DLD1 (cell line): ENCODE results near the gene HMGN1.
"Not testable (repeated sequence)": the region's sequence is repeated elsewhere in the genome, so short reads cannot be mapped to it uniquely, and the experiment has no call there.

Experiments
- in situ Hi-C: cut with HindIII; loops from 2 replicates; pipeline ENCODE4 v1.10.0; 2017; ENCODE audit warnings: low sequenced_read_pairs

Gene HMGN1

DNA sequence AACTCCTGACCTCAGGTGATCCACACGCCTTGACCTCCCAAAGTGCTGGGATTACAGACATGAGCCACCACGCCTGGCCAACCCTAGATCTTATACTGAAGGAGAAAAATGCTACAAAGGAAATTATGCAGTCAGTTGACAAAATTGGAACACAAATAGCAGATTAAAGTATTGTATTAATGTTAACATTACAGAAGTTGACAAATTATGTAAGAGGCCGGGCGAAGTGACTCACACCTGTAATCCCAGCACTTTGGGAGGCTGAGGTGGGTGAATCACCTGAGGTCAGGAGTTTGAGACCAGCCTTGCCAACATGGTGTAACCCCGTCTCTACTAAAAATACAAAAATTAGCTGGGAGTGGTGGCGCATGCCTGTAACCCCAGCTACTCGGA lies 21.0 kb upstream of the HMGN1 start:
- in situ Hi-C loops, result not testable (repeated sequence)

DNA sequence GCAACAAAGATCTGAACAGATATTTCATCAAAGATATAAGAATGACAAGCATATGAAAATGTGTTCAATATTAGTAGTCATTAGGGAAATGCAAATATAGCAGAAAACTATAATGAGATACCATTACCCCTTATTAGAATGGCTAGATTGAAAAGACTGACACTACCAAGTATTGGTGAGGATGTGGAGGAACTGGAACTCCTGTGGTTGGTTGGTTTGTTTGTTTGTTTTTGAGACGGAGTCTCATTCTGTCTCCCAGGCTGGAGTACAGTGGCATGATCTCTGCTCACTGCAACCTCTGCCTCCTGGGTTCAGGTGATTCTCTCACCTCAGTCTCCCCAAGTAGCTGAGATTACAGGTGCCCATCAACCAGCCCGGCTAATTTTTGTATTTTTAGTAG lies 18.9 kb upstream of the HMGN1 start:
- in situ Hi-C loops, result no loop called here

DNA sequence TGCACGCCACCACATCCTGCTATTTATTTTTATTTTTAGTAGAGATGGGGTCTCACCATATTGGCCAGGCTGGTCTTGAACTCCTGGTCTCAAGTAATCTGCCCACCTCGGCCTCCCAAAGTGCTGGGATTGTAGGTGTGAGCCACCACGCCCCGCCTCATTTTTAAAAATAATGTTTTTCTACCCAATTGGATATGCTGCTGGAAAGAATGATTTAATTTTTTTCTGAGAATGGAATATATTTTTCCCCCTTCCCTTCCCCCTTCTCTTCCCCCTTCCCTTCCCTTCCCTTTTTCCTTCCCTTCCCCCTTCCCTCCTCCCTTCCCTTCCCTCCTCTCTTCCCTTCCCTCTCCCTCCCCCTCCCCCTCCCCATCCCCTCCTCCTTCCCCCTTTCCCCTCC lies 17.7 kb upstream of the HMGN1 start:
- in situ Hi-C loops, result no loop called here

DNA sequence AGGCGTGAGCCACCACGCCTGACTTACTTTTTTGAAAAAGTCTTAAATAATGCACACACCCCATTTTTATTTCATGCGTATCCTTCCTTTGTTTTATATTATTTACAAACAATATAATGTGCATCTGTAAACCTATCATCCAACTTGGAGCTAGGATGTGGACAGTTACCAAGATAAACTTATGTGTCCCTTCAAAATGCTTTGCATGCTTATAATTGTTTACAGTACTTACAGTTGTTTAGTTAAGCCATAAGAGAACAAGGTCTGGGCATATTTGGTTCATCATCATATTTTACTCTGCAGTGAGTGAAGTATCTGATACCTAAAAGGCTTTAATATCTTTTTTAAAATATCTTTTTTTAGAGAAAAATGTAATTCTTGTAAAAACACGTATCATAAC lies 16.1 kb upstream of the HMGN1 start:
- in situ Hi-C loops, result no loop called here

DNA sequence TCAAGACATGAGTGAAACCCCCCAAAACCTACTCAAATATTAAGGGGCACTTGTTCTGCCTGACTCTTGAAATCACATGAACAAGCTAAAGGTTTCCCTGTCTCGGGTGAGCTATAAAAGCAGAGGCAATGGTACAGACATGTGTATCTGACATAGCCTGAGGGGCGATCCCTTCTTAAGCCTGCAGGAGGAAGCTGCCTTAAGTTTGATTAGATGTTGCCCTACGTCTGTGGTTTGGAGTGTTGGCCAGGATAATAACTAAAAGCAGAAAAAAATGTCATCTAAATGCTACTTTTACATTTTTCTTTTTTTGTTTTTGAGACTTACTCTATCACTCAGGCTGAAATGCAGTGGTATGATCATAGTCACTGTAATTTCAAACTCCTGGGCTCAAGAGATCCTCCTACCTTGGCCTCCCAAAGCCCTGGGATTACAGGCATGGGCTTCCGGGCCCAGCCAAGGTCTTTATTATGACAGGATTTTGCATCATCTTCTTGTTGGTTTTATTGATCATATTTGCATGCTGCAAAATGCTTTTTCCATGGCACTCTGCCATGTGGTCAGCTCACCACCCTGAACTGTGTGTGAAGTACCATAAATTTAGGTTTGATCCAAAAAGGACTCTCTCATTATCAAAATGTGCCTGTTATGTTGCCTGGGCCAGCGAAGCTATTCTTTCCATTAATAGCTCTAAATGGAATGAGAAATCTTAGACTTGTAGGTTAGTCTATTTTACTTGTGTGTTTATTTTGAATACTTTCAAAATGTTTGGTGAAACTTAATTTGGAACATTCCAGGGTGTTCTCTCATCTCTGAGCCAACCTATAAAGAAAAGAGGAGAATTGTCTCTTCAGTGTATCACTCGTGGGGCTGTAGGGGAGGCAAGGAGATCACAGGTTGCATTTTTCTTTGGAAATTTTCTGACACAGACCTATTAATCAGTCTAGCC lies 15.0 kb upstream of the HMGN1 start:
- in situ Hi-C loops, result no loop called here

DNA sequence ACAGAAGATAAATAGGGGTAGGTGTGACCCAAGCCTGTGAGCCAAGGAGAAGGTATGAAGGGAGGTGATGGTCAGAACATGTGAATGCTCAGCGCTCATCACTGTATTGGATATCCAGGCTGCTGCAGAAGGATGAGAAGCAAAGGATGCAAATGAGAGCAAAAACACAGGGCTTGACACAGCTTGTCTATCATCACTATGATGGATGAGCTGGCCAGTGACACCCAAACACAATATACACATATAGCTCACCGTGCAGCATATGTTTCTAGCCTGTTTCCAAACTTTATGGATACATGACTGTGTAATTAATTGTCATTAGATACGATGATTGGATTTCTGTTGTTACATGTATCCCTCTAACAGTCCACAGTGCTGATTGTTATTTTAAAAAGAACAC lies 13.8 kb upstream of the HMGN1 start:
- in situ Hi-C loops, result no loop called here

DNA sequence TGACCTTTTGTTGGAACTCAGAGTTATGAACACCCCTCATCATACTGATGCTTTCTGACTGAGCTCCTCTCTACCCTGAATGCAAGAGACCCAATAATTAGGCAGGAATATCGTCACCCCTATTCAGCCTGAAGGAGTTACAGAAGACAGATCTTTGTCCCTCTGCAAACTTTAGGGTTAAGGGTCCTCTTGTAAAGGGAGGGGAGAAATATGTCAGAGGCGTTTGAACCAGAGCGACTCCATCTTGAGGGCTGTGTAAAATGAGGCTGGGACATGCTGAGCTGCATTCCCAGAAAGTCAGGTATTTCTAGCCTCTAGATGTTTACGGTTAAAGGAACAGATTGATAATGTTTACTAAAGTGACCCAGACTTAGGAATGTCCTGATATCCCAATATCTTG lies 10.5 kb upstream of the HMGN1 start:
- in situ Hi-C loops, result no loop called here

DNA sequence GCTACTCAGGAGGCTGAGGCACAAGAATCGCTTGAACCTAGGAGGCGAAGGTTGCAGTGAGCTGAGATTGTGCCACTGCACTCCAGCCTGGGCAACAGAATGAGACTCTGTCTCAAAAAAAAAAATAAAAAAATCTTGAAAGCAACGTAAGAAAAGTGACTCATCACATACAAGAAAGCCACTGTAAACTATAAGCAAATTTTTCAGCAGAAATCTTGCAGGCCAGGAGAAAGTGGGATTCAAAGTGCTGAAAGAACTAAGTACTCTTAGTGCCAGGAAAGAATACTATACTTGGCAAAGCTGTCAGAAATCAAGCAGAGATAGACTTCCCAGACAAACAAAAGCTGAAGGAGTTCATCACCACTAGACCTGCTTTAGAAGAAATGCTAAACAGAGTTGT lies 4.4 kb upstream of the HMGN1 start:
- in situ Hi-C loops, result no loop called here

DNA sequence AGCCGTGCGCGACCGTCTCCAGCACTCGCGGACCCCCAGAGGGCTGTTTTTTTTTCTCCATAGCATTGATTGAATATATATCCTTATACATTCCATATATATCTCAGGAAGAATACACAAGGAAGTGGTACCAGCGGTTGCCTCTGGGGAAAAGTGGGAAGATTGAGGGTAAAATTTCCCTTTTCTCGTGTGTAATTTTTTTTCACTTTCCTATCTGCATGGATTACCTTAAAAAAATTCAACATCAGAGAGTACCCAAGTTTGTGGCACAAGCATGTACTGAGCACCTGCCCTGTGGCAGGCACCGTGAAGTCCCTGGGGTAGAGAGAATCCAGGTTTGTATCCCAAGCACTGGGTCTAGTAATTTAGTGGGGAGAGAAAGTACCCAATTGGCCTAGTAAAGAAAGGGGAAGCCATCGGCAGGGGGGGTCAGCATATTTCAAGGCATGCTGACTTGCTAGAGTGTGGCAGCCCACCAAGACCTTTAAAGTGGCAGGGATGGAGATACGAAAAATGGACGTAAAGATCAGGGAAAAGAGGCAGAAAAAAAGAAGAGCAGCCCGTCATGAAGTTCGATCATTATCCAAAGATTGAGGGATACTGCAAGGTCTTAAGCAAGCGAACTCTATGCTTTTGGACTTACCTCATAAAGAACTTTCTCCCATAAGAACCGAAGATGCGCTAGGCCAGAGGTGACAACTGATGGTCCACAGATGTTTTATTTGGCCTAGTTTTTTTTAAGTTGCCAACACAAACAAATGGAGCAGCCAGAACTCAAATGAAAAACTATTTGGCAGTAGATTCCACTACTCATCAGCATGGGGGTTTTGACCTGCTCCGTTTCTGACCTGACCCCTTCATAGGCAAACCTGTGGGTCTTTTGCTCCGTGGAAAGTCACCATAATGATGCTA lies 1.5 kb upstream of the HMGN1 start:
- in situ Hi-C loops, result no loop called here

DNA sequence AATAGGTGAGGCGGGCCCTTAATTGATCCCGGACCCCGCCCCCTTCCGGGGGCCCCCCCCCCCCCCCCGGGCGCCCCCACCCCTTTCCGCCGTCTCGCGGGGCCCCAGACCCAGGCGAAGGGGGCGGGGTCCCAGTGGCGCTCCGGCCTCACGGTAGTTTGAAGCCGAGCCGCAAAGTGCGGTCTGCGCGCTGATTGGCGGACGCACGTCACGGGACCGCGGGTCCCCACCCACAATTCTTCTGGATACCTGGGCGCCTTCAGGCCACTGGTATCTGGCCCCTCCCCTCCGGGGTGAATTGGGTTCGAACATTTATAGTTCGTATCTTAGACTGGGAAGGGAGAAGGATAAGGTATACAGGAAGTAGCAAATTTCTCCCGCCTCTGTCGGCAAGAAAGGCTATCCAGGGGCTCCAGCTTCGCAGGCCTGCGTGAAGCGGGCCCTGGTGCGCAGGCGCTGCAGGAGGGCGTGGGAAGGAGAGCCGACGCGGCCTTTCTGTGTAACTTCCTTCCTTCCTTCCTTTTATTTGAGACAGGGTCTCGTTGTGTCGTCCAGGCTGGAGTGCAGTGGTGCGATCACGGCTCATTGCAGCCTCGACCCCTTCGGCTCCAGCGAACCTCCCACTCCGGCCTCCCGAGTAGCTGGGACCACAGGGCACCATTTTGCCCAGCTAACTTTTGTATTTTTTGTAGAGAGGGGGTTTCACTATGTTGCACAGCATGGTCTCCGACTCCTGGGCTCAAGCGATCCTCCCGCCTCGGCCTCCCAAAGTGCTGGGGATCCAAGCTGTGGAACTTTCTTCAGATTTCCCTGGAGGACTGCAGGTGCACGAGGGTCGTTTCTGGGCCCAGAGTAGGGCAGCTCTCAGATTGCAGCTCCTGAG lies 564 bp upstream of the HMGN1 start:
- in situ Hi-C loops, result no loop called here

DNA sequence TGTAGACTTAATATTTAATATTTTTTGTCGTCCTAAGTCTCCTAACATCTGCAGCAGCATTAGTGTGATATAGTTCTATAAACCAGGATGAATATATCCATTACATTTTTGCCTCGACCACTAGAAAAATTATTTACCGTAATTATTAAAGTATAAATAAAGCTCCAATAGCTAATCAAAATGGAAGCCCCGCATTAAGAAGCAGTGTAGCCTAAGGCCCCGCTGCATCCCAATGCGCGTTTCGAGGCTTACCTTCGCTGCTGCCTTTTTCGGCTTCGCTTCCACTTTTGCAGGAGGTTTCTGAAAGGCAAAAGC lies 891 bp downstream of the HMGN1 start:
- in situ Hi-C loops, result no loop called here

DNA sequence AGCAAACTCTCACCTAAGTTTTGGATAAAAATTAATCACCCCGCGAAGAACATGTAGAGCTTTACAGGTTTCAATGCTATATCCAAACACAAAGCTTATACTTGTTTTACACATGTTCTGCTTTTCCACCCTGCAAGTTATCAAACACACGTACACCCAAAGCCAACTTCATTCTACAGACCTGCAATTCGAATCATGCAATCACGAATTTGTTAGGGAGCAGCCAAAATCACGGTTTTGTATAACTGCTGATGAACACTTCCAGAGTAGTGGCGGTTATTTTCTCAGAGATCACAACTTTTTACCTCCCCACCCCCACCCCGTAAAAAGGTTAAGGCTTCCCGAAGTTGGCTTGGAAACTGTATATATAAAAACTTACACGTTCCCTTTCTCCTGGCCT lies 1.4 kb downstream of the HMGN1 start:
- in situ Hi-C loops, result no loop called here

DNA sequence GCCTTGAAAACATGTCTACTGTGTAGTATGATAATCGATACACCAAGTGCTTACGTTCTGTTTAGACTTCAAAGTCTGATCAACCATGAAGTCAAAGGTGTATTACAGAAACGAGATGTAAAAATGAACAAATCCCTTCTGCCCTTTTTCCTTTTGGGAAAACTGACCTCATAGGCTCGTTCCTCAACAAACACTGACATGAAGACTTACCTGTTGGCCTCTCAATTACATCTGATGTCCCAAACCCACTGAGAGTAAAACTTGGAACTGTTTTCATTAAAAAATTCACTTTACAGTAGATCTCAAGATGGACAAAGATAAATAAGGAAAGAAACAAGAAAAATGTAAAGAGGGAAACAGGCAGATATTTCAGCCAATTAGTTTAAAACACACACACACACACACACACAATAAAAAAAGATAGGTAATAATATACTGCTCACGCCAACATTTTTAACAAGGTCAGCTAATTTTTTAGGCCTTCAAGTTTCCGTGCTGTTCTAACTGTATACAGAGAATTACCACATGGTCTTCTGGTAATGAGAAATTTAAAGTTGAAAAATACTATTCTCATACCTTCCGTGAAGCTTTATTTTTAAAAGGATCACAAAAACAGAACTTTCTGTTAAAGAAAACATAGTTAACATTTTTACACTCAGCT lies 2.1 kb downstream of the HMGN1 start:
- in situ Hi-C loops, result no loop called here

DNA sequence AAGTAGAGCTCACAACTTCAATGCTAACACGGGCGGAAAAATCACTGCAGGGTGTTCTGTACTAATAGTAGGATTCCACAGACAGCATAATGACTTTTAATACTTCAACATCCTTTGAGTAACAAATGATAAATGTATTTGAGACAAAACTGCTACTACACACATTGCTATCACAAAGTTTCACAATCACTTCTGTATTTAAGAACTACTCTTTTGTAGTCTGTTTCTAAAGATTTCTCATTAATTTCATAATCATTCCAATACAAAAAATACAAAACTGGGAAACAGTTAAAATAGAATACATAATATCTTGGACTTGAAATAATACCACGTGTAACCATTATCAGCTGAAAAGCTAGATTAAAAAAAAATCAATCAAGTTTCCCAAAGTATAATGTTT lies 2.7 kb downstream of the HMGN1 start:
- in situ Hi-C loops, result no loop called here

DNA sequence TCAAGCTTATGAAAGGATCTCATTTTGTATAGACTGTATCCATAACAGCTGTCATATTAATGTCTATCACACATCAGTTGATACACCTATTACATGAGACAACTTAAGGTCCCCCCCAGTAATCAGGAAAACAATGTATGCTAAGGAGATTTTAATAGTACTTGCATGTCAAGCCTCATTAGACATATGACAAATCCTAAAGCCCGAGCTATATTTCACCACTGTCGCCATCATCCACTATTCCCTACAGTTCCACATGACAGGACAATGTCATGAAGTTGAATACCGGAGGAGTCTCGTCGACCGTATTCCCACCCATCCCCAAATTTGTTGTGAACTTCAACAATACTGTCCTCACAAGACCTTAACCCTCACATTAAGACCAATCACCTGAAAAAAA lies 3.4 kb downstream of the HMGN1 start:
- in situ Hi-C loops, result no loop called here

DNA sequence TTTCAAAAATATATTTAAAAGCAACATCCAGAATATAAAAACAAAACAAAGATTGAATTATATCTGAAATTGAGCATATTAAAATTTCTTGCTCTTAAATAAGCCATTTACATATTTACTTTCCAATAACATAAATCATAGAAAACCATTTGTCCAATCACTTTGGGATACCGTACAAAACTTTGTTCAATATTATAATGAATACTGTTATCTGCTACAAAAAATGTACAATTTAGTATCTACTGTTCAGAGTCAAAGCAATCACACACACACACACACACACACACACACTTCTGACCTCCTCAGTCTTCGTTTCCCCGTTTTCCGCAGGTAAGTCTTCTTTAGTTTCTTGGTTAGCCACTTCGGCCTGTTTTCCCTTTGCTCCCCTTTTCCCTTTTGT lies 4.0 kb downstream of the HMGN1 start:
- in situ Hi-C loops, result no loop called here

DNA sequence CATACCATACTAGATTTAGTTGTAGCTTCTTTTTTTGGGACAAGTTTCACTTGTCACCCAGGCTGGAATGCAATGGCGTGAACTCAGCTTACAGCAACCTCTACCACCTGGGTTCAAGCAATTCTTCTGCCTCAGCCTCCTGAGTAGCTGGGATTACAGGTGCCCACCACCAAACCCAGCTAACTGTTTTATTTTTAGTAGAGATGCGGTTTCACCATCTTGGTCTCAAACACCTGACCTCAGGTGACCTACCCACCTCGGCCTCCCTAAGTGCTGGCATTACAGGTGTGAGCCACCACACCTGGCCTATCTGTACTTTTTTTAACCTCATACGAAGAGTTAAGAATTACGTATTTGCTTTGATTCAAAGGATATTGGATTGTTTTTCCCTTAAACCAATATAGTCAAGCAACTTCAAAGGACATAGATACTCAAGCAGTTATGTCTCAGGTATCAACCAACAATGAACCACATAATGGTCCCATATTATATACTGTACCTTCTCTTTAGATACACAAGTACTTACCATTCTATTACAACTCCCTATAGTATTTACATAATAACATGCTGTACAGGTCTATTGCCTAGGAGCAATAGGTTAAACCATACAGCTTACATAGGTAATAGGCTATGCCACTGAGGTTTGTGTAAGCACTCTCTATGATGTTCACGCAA lies 7.5 kb downstream of the HMGN1 start:
- in situ Hi-C loops, result no loop called here

DNA sequence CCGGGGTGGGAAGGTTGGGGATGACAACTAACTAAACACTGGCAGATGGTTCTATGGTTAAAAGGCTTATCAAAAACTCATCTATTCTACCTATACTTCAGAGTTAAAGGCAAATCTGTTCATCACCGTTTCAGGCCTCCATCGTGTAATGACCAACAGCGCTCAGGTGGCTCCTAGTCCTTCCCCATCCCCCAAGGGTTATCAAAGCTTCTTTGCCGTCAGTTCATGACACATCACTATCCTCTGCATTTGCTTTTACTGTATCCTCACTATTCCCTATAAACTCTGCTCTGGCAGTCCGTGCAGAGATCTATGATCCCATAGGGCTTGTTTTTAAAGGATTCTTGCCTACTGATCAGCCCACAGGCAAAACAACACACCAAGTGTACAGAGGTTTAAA lies 8.2 kb downstream of the HMGN1 start:
- in situ Hi-C loops, result no loop called here

DNA sequence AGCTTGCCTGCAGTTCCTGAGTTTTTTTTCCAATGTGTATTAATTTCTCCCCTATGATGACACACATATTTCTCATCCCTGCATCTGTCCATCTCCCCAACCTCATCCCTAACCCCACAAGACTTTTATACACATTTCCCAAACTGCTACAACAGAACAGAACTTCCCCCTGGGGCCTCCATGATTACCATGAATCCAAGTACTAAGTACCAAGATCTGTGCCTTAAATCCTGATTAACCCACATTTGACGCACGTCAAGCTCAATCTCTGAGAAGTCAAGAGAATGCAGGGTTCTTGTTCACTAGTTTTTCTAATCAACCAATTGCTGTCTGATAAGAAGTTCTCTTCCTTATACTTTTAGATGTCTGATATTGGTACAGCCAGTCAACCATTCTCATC lies 9.7 kb downstream of the HMGN1 start:
- in situ Hi-C loops, result no loop called here

DNA sequence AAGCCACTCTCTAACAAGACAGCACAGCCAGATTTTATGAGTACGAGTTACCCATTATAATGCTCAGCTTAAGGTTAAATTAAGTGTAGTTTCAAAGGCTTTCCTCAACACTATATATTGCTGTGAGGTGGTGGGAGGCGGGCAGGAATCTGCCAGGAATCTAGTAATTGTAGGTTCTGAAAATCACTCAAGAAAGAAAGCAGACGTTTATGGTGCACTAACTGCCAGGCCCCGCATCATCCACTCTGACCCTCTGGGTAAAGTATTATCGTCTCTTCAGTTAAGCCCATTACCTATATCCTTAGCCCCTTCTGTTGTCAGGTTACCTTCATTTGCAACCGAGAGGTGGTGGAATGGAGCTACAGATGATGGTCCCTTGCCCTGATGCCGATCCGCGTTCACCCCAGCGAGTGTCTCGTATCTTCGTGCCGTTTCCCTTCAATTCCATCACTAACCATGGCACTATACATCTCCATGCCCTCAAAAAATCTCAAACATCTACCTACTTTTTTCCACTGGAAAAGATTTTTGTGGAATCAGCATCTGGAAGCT lies 12.4 kb downstream of the HMGN1 start:
- in situ Hi-C loops, result no loop called here
